Loucy (cell line): Measurements from ENCODE around the gene CYP19A1.

ENCODE experiments used
- H2AFZ ChIP-seq: fragments of 200-600 bp; sonication (generic); 2 replicates; pipeline ENCODE4 v1.6.0; 2016; ENCODE audit warnings: antibody characterized with exemption, mild to moderate bottlenecking, low read length, moderate library complexity
- H3F3A ChIP-seq: fragments of 200-600 bp; 2 replicates; pipeline ENCODE4 v1.6.0; 2016; ENCODE audit warnings: antibody characterized with exemption, low read depth, mild to moderate bottlenecking
- H3K27me3 ChIP-seq: fragments of 200-600 bp; sonication (generic); 2 replicates; pipeline ENCODE4 v1.6.1; 2014; ENCODE audit warnings: low read length, mild to moderate bottlenecking; ENCODE audit not compliant: insufficient read depth, poor library complexity, severe bottlenecking
- H3K36me3 ChIP-seq: fragments of 200-600 bp; sonication (generic); 2 replicates; pipeline ENCODE4 v1.6.1; 2016; ENCODE audit warnings: low read length; ENCODE audit not compliant: insufficient read depth
- H3K4me1 ChIP-seq: fragments of 200-600 bp; sonication (generic); 2 replicates; pipeline ENCODE4 v1.5.1; 2014; ENCODE audit warnings: low read length, mild to moderate bottlenecking; ENCODE audit not compliant: insufficient read depth, poor library complexity, severe bottlenecking
- H3K4me2 ChIP-seq: fragments of 200-600 bp; sonication (generic); 2 replicates; pipeline ENCODE4 v1.6.0; 2014; ENCODE audit warnings: antibody characterized with exemption, low read length, low read depth, mild to moderate bottlenecking; ENCODE audit not compliant: poor library complexity, severe bottlenecking
- H3K4me3 ChIP-seq: fragments of 200-600 bp; sonication (generic); 2 replicates; pipeline ENCODE4 v1.5.1; 2014; ENCODE audit warnings: low read length, mild to moderate bottlenecking, mixed read lengths; ENCODE audit not compliant: poor library complexity, severe bottlenecking
- H3K79me2 ChIP-seq: fragments of 200-600 bp; sonication (generic); 2 replicates; pipeline ENCODE4 v1.6.1; 2014; ENCODE audit warnings: low read length; ENCODE audit not compliant: insufficient read depth
- H3K9ac ChIP-seq: fragments of 200-600 bp; sonication (generic); 2 replicates; pipeline ENCODE4 v1.6.0; 2014; ENCODE audit warnings: mild to moderate bottlenecking, low read depth, low read length, moderate library complexity; ENCODE audit not compliant: poor library complexity, severe bottlenecking
- H3K9me2 ChIP-seq: fragments of 200-600 bp; sonication (generic); replicated peaks from 2 replicates; pipeline ENCODE4 v1.6.1; 2016; ENCODE audit warnings: low read depth, low read length, mixed read lengths
- H3K9me3 ChIP-seq: fragments of 200-600 bp; sonication (generic); 2 replicates; pipeline ENCODE4 v1.6.1; 2014; ENCODE audit warnings: mild to moderate bottlenecking, antibody characterized with exemption, low read length, low read depth; ENCODE audit not compliant: insufficient read depth
- H4K20me1 ChIP-seq: fragments of 200-600 bp; sonication (generic); 2 replicates; pipeline ENCODE4 v1.6.0; 2014; ENCODE audit warnings: antibody characterized with exemption, low read length, mild to moderate bottlenecking; ENCODE audit not compliant: insufficient read depth, poor library complexity, severe bottlenecking
- CTCF ChIP-seq: fragments of 200-600 bp; sonication (generic); conservative IDR thresholded peaks from 2 replicates; pipeline ENCODE4 v1.5.1; 2014; ENCODE audit warnings: mild to moderate bottlenecking, antibody characterized with exemption, low read length
- EZH2phosphoT487 ChIP-seq: fragments of 200-600 bp; IDR thresholded peaks from 2 replicates; pipeline ENCODE4 v1.6.1; 2018; ENCODE audit warnings: antibody characterized with exemption, mild to moderate bottlenecking, moderate library complexity, borderline replicate concordance

CYP19A1 gene

GRCh38 chr15:51338496-51338895 is at the start of gene CYP19A1:
Gene CYP19A1, minus strand, starts transcription at chr15:51338596. Its CDS starts 95,684 bp downstream, at chr15:51242912.
- TF ChIP-seq EZH2phosphoT487 (no peak), CTCF (no peak)
- H3K27me3 ChIP-seq = no peaks in the 10 kb centered on the region
- H3K4me2 ChIP-seq = no peak within 1 kb of the TSS
- no peaks in the 10 kb centered on the region for H3K9me3 ChIP-seq
- no peak within 1 kb of the TSS for H2AFZ ChIP-seq
- H3K79me2 ChIP-seq = no peaks in the 10 kb centered on the region
- no peaks in the 10 kb centered on the region for H3K9me2 ChIP-seq
- H3K4me3 ChIP-seq = no peak within 1 kb of the TSS
- H4K20me1 ChIP-seq = no peaks in the 10 kb centered on the region
- no peaks in the 10 kb centered on the region for H3K4me1 ChIP-seq
- no peaks in the 10 kb centered on the region for H3F3A ChIP-seq
- H3K9ac ChIP-seq = no peak within 1 kb of the TSS
- no peaks in the 10 kb centered on the region for H3K36me3 ChIP-seq

GRCh38 chr15:51387699-51388041 is 49.3 kb upstream of the CYP19A1 start:
- Histone ChIP-seq H3K27me3 (no peaks in the 10 kb centered on the region), H3K4me1 (no peaks in the 10 kb centered on the region), H3K9me2 (no peaks in the 10 kb centered on the region), H3K9ac (no peak overlapping the region), H4K20me1 (no peaks in the 10 kb centered on the region), H3K79me2 (no peaks in the 10 kb centered on the region), H3K4me2 (no peak overlapping the region), H2AFZ (no peak overlapping the region), H3K9me3 (no peaks in the 10 kb centered on the region), H3K4me3 (no peak overlapping the region), H3F3A (no peaks in the 10 kb centered on the region), H3K36me3 (no peaks in the 10 kb centered on the region)
- TF ChIP-seq CTCF (no peak), EZH2phosphoT487 (no peak)

- no peaks in the 10 kb centered on the region for H3K79me2 ChIP-seq
- TF ChIP-seq CTCF (no peak), EZH2phosphoT487 (no peak)
- no peaks in the 10 kb centered on the region for H4K20me1 ChIP-seq
- H3K27me3 ChIP-seq = no peaks in the 10 kb centered on the region
- H3K9me3 ChIP-seq = no peaks in the 10 kb centered on the region
- no peaks in the 10 kb centered on the region for H3K4me1 ChIP-seq
- H2AFZ ChIP-seq = no peak overlapping the region
- H3K9me2 ChIP-seq = no peaks in the 10 kb centered on the region
- H3K9ac ChIP-seq = no peak overlapping the region
- H3K36me3 ChIP-seq = no peaks in the 10 kb centered on the region
- H3K4me3 ChIP-seq = no peak overlapping the region
- no peak overlapping the region for H3K4me2 ChIP-seq
- no peaks in the 10 kb centered on the region for H3F3A ChIP-seq
These were observed 48.7 kb upstream of the CYP19A1 start for GRCh38 chr15:51386960-51387698.
